Uterus (tissue), 4 donors: Measurements from ENCODE around the gene PLXNA2. TPM values are rescaled to one million over a fixed set of nuclear protein-coding genes. Genes with fewer than 3 reads are reported as not detected.

Experiments used
- DNase-seq, 2 donors: peaks; one replicate each; pipeline ENCODE4 v3.0.0-alpha.2; 2019 to 2020
- H3K27ac ChIP-seq, 2 donors: fragments of 200-600 bp; sonication (generic); 1 replicate in 1 of 2; 2 replicates in 1 of 2; pipeline ENCODE4 v1.5.1; 2016 to 2018
- H3K27me3 ChIP-seq, 2 donors: fragments of 200-600 bp; sonication (generic); one replicate each; pipeline ENCODE4 v1.5.1; 2018 to 2019; ENCODE audit warnings: control low read depth in 1 of 2
- H3K36me3 ChIP-seq, 2 donors: fragments of 200-600 bp; sonication (generic); one replicate each; pipeline ENCODE4 v1.5.1; 2019; ENCODE audit warnings: control low read depth in 1 of 2
- H3K4me1 ChIP-seq, 2 donors: fragments of 200-600 bp; sonication (generic); one replicate each; pipeline ENCODE4 v1.5.1; 2018 to 2019; ENCODE audit warnings: control low read depth in 1 of 2
- H3K4me3 ChIP-seq, 2 donors: fragments of 200-600 bp; sonication (generic); 1 replicate in 1 of 2; 2 replicates in 1 of 2; pipeline ENCODE4 v1.5.1; 2018 to 2019; ENCODE audit warnings: mild to moderate bottlenecking in 1 of 2
- H3K9me3 ChIP-seq, 2 donors: fragments of 200-600 bp; sonication (generic); one replicate each; pipeline ENCODE4 v1.5.1; 2019; ENCODE audit warnings: control low read depth in 1 of 2
- POLR2A ChIP-seq, 2 donors: fragments of 450-650 bp; IDR thresholded peaks; one replicate each; pipeline ENCODE4 v1.6.1; 2016; ENCODE audit warnings: antibody characterized with exemption in 2 of 2, mild to moderate bottlenecking in 1 of 2, moderate library complexity in 1 of 2
- intact Hi-C: fragments of 100-400 bp; cut with DNase I; formaldehyde crosslinking; loops from one replicate; pipeline ENCODE4 v1.15.1; 2023; ENCODE audit warnings: low total_unique reads
- total RNA-seq, 4 donors: library from RNA; depleted of rRNA in 3 of 4; stranded (reverse); fragments of >200 nt in 3 of 4; gene quantifications; one replicate each; pipeline versions ENCODE4 v1.1.0 to v1.2.4, GENCODE V29; 2014 to 2023
- TF ChIP-seq, protein P1 (sequence below), 4 experiments: fragments of 200-600 bp in 2 of 4; fragments of 450-650 bp in 2 of 4; sonication (generic) in 2 of 4; IDR thresholded peaks; one replicate each; pipeline ENCODE4 v1.5.1; 2016 to 2019; ENCODE audit warnings: antibody characterized with exemption in 4 of 4, mild to moderate bottlenecking in 2 of 4, moderate library complexity in 1 of 4
- donor health status: DM: yes; HTN: yes; CAD: no.

PLXNA2 gene
- total RNA-seq, 4 donors from 2014 or later = 5.4 to 94.5 (median 9.5) TPM

DNA sequence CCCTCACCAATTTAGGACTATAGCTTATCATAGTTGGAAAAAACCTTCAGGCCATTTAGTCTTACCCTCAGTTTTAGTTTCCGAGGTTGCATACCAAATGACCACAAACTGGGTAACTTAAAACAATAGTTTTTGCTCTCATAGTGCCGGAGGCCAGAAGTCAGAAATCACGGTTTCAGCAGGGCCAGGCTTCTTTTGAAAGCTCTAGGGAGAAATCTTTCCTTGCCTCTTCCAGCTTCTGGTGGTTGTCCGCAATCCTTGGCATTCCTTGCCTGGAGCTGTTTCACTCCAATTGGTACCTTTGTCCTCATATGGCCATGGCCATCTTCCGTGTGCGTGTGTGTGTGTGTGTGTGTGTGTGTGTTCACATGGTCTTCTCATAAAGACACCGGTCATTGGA lies 12.4 kb upstream of the PLXNA2 start:
- no peak for DNase-seq
- Histone ChIP-seq H3K9me3 (no peaks in the 10 kb centered on the region), H3K27me3 (no peaks in the 10 kb centered on the region), H3K36me3 (no peaks in the 10 kb centered on the region), H3K27ac (no peak overlapping the region), H3K4me1 (no peaks in the 10 kb centered on the region), H3K4me3 (no peak overlapping the region)
- TF ChIP-seq, protein P1, sequence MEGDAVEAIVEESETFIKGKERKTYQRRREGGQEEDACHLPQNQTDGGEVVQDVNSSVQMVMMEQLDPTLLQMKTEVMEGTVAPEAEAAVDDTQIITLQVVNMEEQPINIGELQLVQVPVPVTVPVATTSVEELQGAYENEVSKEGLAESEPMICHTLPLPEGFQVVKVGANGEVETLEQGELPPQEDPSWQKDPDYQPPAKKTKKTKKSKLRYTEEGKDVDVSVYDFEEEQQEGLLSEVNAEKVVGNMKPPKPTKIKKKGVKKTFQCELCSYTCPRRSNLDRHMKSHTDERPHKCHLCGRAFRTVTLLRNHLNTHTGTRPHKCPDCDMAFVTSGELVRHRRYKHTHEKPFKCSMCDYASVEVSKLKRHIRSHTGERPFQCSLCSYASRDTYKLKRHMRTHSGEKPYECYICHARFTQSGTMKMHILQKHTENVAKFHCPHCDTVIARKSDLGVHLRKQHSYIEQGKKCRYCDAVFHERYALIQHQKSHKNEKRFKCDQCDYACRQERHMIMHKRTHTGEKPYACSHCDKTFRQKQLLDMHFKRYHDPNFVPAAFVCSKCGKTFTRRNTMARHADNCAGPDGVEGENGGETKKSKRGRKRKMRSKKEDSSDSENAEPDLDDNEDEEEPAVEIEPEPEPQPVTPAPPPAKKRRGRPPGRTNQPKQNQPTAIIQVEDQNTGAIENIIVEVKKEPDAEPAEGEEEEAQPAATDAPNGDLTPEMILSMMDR (IDR thresholded peaks at IDR 0.05) = no peak
- no peak for TF ChIP-seq POLR2A (IDR thresholded peaks at IDR 0.05)
- intact Hi-C loops = no loop called here

DNA sequence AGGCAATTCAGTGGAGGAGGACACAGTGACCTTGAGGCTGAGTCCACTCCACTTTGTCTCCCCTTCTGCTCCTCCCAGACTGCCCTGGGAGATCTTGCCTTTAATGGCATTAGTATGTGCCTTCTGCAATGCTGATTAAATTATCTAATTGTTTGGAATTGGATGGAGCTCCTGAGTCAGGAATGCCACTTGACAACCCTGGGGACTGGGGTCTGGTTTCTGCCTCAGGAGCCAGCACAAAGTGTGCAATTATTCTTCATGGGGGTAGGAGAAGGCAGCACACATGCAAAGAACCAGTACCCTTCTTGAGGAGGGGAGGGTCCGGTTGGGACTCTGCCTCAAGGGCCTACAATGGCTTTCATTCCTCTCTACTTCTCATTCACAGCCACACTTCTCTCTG lies 11.9 kb upstream of the PLXNA2 start:
- Histone ChIP-seq H3K9me3 (no peaks in the 10 kb centered on the region), H3K36me3 (no peaks in the 10 kb centered on the region), H3K27ac (no peak overlapping the region), H3K4me3 (no peak overlapping the region), H3K4me1 (no peaks in the 10 kb centered on the region), H3K27me3 (no peaks in the 10 kb centered on the region)
- TF ChIP-seq, protein P1 (IDR thresholded peaks at IDR 0.05) = no peak
- intact Hi-C loops = no loop called here
- DNase-seq = no peak

DNA sequence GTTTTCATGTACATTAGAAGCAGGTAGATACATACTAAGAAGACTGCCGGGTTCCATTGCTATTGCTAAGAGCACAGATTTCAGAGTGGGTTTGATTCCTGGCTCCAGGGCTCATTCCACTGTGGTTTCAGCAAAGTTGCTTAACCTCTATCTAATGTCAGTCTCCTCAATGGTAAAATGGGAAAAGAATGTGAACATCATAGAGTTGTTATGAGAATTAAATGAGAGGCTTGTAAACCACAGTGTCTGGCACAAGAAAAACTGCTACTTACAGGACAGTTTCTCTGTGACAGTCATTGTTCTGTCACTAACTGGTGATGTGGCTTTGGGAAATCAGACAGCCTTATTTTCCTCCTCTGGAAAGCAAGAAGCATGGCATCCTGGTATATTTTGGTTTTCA lies 10.7 kb upstream of the PLXNA2 start:
- H3K36me3 ChIP-seq = no peaks in the 10 kb centered on the region
- no peak for DNase-seq
- no peaks in the 10 kb centered on the region for H3K27me3 ChIP-seq
- intact Hi-C loops = no loop called here
- H3K4me3 ChIP-seq = no peak overlapping the region
- TF ChIP-seq POLR2A (IDR thresholded peaks at IDR 0.05) = no peak
- TF ChIP-seq, protein P1 (IDR thresholded peaks at IDR 0.05) = no peak
- no peaks in the 10 kb centered on the region for H3K4me1 ChIP-seq
- no peaks in the 10 kb centered on the region for H3K9me3 ChIP-seq
- H3K27ac ChIP-seq = no peak overlapping the region

DNA sequence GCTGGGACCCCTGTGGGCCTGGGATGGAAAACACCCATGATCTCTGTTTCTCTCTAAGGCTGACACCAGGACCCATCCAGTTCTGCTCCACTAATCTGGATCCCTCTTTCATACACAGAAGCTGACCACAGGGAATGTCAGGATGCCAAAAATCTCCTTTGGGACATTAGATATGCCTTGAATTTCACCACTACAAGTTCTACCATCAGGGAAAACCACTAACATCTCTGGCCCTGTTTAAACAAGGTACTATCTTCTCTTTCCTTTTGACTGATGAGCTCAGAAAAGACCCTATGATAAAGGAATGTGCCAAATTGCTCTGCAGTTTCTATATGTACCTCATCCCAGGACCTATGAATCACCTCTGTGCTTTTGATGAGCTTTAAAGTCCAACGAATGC lies 10.2 kb upstream of the PLXNA2 start:
- no peak overlapping the region for H3K4me3 ChIP-seq
- H3K4me1 ChIP-seq = no peaks in the 10 kb centered on the region
- intact Hi-C loops = no loop called here
- H3K27ac ChIP-seq = no peak overlapping the region
- DNase-seq = no peak
- TF ChIP-seq, protein P1 (IDR thresholded peaks at IDR 0.05) = no peak
- TF ChIP-seq POLR2A (IDR thresholded peaks at IDR 0.05) = no peak
- no peaks in the 10 kb centered on the region for H3K36me3 ChIP-seq
- no peaks in the 10 kb centered on the region for H3K27me3 ChIP-seq
- no peaks in the 10 kb centered on the region for H3K9me3 ChIP-seq

DNA sequence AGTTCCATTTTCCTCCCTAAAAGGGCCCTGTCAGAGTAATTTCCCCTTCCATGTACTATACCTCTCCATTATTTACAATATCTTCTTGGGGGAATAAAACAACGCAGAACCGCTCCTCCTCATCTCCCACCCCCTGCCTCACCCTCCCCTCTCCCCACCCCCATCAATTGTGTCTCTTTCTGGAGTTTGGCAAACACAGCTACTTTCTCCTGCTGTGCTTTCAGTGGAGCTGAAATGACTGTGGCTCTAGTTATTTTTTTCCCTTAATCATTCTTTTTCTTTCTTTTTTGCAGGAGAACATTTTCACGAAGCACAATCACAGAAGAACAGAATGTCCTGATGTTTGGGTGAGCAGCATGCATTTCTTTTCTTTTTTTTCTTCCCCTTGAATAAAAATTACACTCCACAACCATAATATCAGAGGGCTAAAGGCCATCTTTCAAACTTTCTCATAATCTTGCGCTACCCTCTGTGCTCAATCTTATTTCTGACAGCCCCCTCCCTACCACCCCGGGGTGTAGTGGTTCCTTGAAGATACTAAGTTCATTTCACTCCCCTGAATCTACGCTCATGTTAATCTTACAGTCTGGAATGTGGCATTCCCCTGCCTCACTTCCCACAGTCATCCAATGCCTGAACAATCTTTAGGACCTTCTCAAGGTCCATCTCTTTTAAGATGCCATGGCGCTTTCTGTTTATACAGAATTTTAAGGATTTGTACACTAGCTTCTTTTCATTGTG lies 8.8 kb upstream of the PLXNA2 start:
- Histone ChIP-seq H3K9me3 (no peaks in the 10 kb centered on the region), H3K4me1 (no peaks in the 10 kb centered on the region), H3K27ac (no peak overlapping the region), H3K36me3 (no peaks in the 10 kb centered on the region), H3K4me3 (no peak overlapping the region), H3K27me3 (no peaks in the 10 kb centered on the region)
- intact Hi-C loops = no loop called here
- DNase-seq = no peak
- TF ChIP-seq, protein P1 (IDR thresholded peaks at IDR 0.05) = no peak
- no peak for TF ChIP-seq POLR2A (IDR thresholded peaks at IDR 0.05)
